A549 (cell line): ENCODE data around the gene TOB1. TPM values are rescaled to one million over a fixed set of nuclear protein-coding genes. Genes with fewer than 3 reads are reported as not detected.

Experiments used
- CBX2 ChIP-seq: fragments of 200-600 bp; sonication (generic); IDR thresholded peaks from 2 replicates; pipeline ENCODE4 v1.6.1; 2016; ENCODE audit warnings: low read depth, mild to moderate bottlenecking, borderline replicate concordance
- CEBPB ChIP-seq, 2 experiments: fragments of >200 bp in 1 of 2; sonication (Bioruptor Twin) in 1 of 2; formaldehyde crosslinking in 1 of 2; IDR thresholded peaks; 2 replicates each; pipeline ENCODE4 v1.6.1; 2012 to 2016
- CHD2 ChIP-seq: fragments of 150-350 bp; IDR thresholded peaks from 2 replicates; pipeline ENCODE4 v1.6.1; 2014; ENCODE audit warnings: low read length; ENCODE audit not compliant: partially characterized antibody
- EHF ChIP-seq: fragments of 250-450 bp; sonication (Bioruptor Pico); IDR thresholded peaks from 2 replicates; pipeline ENCODE4 v1.5.0; 2020; ENCODE audit warnings: mild to moderate bottlenecking
- EHMT2 ChIP-seq: fragments of 200-600 bp; sonication (generic); IDR thresholded peaks from 2 replicates; pipeline ENCODE4 v1.6.1; 2016; ENCODE audit warnings: antibody characterized with exemption, low read depth, mild to moderate bottlenecking, moderate library complexity
- EP300 ChIP-seq, 2 experiments: fragments of >200 bp; sonication (Bioruptor Twin); formaldehyde crosslinking; IDR thresholded peaks; 2 replicates in 1 of 2; 3 replicates in 1 of 2; pipeline ENCODE4 v1.6.1; 2016 to 2017
- ESRRA ChIP-seq: fragments of 150-350 bp; IDR thresholded peaks from 2 replicates; pipeline ENCODE4 v1.6.1; 2014; ENCODE audit warnings: mild to moderate bottlenecking, low read length, borderline replicate concordance
- FOSB ChIP-seq: fragments of 250-450 bp; sonication (Bioruptor Pico); IDR thresholded peaks from 2 replicates; pipeline ENCODE4 v1.5.0; 2020; ENCODE audit warnings: mild to moderate bottlenecking, moderate library complexity
- FOSL2 ChIP-seq, 2 experiments: fragments of 450-650 bp in 1 of 2; fragments of >200 bp in 1 of 2; sonication (Bioruptor Twin) in 1 of 2; formaldehyde crosslinking; IDR thresholded peaks; 2 replicates each; pipeline versions ENCODE4 v1.5.0 to v1.6.1; 2016 to 2020; ENCODE audit warnings: mild to moderate bottlenecking in 1 of 2, moderate library complexity in 1 of 2
- FOXS1 ChIP-seq: fragments of 250-450 bp; sonication (Bioruptor Pico); IDR thresholded peaks from 2 replicates; pipeline ENCODE4 v1.5.0; 2020; ENCODE audit warnings: mild to moderate bottlenecking, moderate library complexity
- GATA3 ChIP-seq: IDR thresholded peaks from 2 replicates; pipeline ENCODE4 v1.6.1; 2012; ENCODE audit warnings: borderline replicate concordance
- HOXB13 ChIP-seq: fragments of 250-450 bp; sonication (Bioruptor Pico); IDR thresholded peaks from 2 replicates; pipeline ENCODE4 v1.5.0; 2020; ENCODE audit warnings: low read depth, mild to moderate bottlenecking, moderate library complexity
- HOXB5 ChIP-seq: fragments of 250-450 bp; sonication (Bioruptor Pico); IDR thresholded peaks from 2 replicates; pipeline ENCODE4 v1.5.0; 2020; ENCODE audit warnings: mild to moderate bottlenecking, moderate library complexity
- JUNB ChIP-seq: fragments of >200 bp; sonication (Bioruptor Twin); formaldehyde crosslinking; IDR thresholded peaks from 2 replicates; pipeline ENCODE4 v1.6.1; 2016
- KDM5A ChIP-seq: fragments of 200-600 bp; sonication (generic); IDR thresholded peaks from 2 replicates; pipeline ENCODE4 v1.6.1; 2016; ENCODE audit warnings: antibody characterized with exemption, mild to moderate bottlenecking
- MAFK ChIP-seq: fragments of 450-650 bp; IDR thresholded peaks from 2 replicates; pipeline ENCODE4 v1.6.1; 2014; ENCODE audit not compliant: partially characterized antibody
- MAZ ChIP-seq: fragments of 150-350 bp; IDR thresholded peaks from 2 replicates; pipeline ENCODE4 v1.6.1; 2014; ENCODE audit warnings: antibody characterized with exemption, low read depth, low read length, borderline replicate concordance
- MYC ChIP-seq: IDR thresholded peaks from 2 replicates; pipeline ENCODE4 v1.6.1; 2012; ENCODE audit warnings: mild to moderate bottlenecking, inconsistent platforms, low read length, improper control_type of control experiment, borderline replicate concordance
- PHF8 ChIP-seq: fragments of 200-600 bp; sonication (generic); IDR thresholded peaks from 2 replicates; pipeline ENCODE4 v1.6.1; 2016; ENCODE audit warnings: low read depth, mild to moderate bottlenecking, antibody characterized with exemption, moderate library complexity, borderline replicate concordance
- POLR2A ChIP-seq: IDR thresholded peaks from 2 replicates; pipeline ENCODE4 v1.6.1; 2012; ENCODE audit warnings: mild to moderate bottlenecking, low read length
- RAD21 ChIP-seq, 2 experiments: fragments of >200 bp in 1 of 2; sonication (Bioruptor Twin) in 1 of 2; formaldehyde crosslinking in 1 of 2; IDR thresholded peaks in 1 of 2; conservative IDR thresholded peaks in 1 of 2; 2 replicates in 1 of 2; 3 replicates in 1 of 2; pipeline ENCODE4 v1.6.1; 2012 to 2018; ENCODE audit warnings: inconsistent platforms in 1 of 2
- RARB ChIP-seq: fragments of 250-450 bp; sonication (Bioruptor Pico); IDR thresholded peaks from 2 replicates; pipeline ENCODE4 v1.8.0; 2021; ENCODE audit warnings: mild to moderate bottlenecking, moderate library complexity
- RCOR1 ChIP-seq: fragments of 150-350 bp; IDR thresholded peaks from 2 replicates; pipeline ENCODE4 v1.6.1; 2014; ENCODE audit warnings: antibody characterized with exemption, low read length, low read depth
- RNF2 ChIP-seq: fragments of 200-600 bp; sonication (generic); IDR thresholded peaks from 2 replicates; pipeline ENCODE4 v1.6.1; 2016; ENCODE audit warnings: low read depth, mild to moderate bottlenecking, antibody characterized with exemption, moderate library complexity, borderline replicate concordance
- SREBF2 ChIP-seq: fragments of 450-650 bp; IDR thresholded peaks from 2 replicates; pipeline ENCODE4 v1.6.1; 2014; ENCODE audit warnings: mild to moderate bottlenecking, moderate library complexity
- TFCP2L1 ChIP-seq: fragments of 250-450 bp; sonication (Bioruptor Pico); IDR thresholded peaks from 2 replicates; pipeline ENCODE4 v1.5.0; 2021; ENCODE audit warnings: mild to moderate bottlenecking
- TP53 ChIP-seq: fragments of 250-450 bp; sonication (Bioruptor Pico); IDR thresholded peaks from 2 replicates; pipeline ENCODE4 v1.5.0; 2021; ENCODE audit warnings: mild to moderate bottlenecking, moderate library complexity
- ZC3H11A ChIP-seq: fragments of 450-650 bp; IDR thresholded peaks from 2 replicates; pipeline ENCODE4 v1.6.1; 2014; ENCODE audit warnings: antibody characterized with exemption, mild to moderate bottlenecking
- ZFP36 ChIP-seq: fragments of 450-650 bp; IDR thresholded peaks from 2 replicates; pipeline ENCODE4 v1.6.1; 2014; ENCODE audit warnings: borderline replicate concordance; ENCODE audit not compliant: partially characterized antibody
- ZSCAN20 ChIP-seq: fragments of 250-450 bp; sonication (Bioruptor Pico); IDR thresholded peaks from 2 replicates; pipeline ENCODE4 v1.8.0; 2022; ENCODE audit warnings: mild to moderate bottlenecking, moderate library complexity
- polyA plus RNA-seq, 4 experiments: library from polyadenylated mRNA; depleted of rRNA in 3 of 4; stranded (reverse); fragments of >200 nt; fragmentation: RNase III in 1 of 4; extraction: RNeasy Plus Mini Kit Qiagen cat#74134 plus additional on column Dnase treatment in 1 of 4; gene quantifications; 2 replicates in 3 of 4; 3 replicates in 1 of 4; pipeline ENCODE4 v1.2.3, GENCODE V29; 2011 to 2017
- TF ChIP-seq, protein P1 (sequence below): fragments of >200 bp; sonication (Bioruptor Twin); formaldehyde crosslinking; IDR thresholded peaks from 2 replicates; pipeline ENCODE4 v1.6.1; 2016
- TF ChIP-seq, protein P2 (sequence below): fragments of >200 bp; sonication (Bioruptor Twin); formaldehyde crosslinking; IDR thresholded peaks from 3 replicates; pipeline ENCODE4 v1.5.1; 2016
- TF ChIP-seq, protein P3 (sequence below): fragments of 250-450 bp; sonication (Bioruptor Pico); IDR thresholded peaks from 2 replicates; pipeline ENCODE4 v1.5.0; 2020; ENCODE audit warnings: low read depth, mild to moderate bottlenecking, moderate library complexity
- TF ChIP-seq, protein P4 (sequence below): fragments of 250-450 bp; sonication (Bioruptor Pico); IDR thresholded peaks from 2 replicates; pipeline ENCODE4 v1.5.0; 2021; ENCODE audit warnings: mild to moderate bottlenecking, moderate library complexity, borderline replicate concordance
- TF ChIP-seq, protein P5 (sequence below): fragments of >200 bp; sonication (Bioruptor Twin); formaldehyde crosslinking; IDR thresholded peaks from 3 replicates; pipeline ENCODE4 v1.6.1; 2016

TOB1 gene
- polyA plus RNA-seq, 2 of the 4 experiments (the other 2 are of a cell fraction), result 111 to 133 TPM

DNA sequence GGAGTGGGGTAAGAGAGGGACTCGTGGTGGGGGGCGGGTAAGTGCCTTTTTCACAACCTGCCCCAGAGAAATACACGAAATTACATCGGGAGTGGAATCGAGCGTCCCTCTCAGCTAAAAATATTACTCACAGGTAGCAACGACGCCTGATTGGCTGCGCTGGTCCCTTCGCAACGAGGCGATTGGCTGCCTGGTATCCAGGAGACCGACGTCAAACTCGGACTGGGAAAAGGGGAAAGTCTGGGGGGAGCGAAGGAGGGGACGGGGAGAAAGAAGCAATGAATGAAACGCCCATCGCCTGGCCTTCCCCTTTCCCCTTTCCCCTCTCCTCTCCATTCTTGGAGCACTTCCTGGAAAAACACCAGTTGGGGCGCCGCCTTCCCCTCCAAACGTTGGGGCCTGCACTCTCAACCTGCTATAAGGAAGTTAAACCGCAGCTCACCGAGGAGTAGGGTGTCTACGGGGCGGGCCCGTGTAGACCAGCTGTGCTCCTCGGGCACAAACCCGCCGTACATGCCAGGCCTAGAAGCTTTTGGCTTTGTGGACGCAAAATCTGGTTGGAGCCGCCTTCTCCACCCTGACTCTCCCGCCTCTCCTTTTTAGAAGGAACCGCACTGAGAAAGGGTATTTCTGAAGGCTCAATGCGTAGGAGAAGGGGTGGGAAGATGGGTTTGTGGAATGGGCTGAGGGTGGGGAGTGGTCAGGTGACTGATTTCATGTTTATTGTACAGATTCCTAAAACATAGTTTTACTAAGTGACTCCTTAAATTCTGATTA lies 1.4 kb upstream of the TOB1 start (continued):
- TF ChIP-seq GATA3 (peak; percentile 21; the same call in 1 of the 2 replicates), RAD21 (conservative IDR thresholded peaks at IDR 0.05 in 1 of 2, IDR thresholded peaks at IDR 0.05 in 1 of 2) (peak; percentile 21 to 40; a peak in 4 of 5 replicates), RARB (CRISPR knock-in tag) (no peak; the same call in 1 of the 2 replicates), PHF8 (peak; percentile 82; the same call in 1 of the 2 replicates), EHF (CRISPR knock-in tag) (peak; percentile 91), RNF2 (no peak), EHMT2 (no peak), JUNB (no peak), MAZ (no peak), RCOR1 (no peak), ZC3H11A (no peak), CBX2 (no peak), ESRRA (no peak), KDM5A (no peak), FOSB (no peak), ZFP36 (no peak), FOSL2 (IDR thresholded peaks at IDR 0.05) (no peak), FOSL2 (CRISPR knock-in tag; IDR thresholded peaks at IDR 0.05) (peak; percentile 49), CHD2 (no peak), SREBF2 (no peak), TFCP2L1 (CRISPR knock-in tag) (0 out of 2 replicates have a peak, but pooled peaks have one; percentile 33), EP300 (IDR thresholded peaks at IDR 0.05) (0 out of 5 replicates have a peak, but pooled peaks of 1 of the 2 experiments have one; percentile 12), FOXS1 (CRISPR knock-in tag) (0 out of 2 replicates have a peak, but pooled peaks have one; percentile 33), MAFK (no peak), HOXB5 (peak; percentile 82; the same call in 1 of the 2 replicates), POLR2A (peak; percentile 90), CEBPB (IDR thresholded peaks at IDR 0.05) (no peak; a peak in 1 of 4 replicates), MYC (0 out of 2 replicates have a peak, but pooled peaks have one; percentile 9), HOXB13 (CRISPR knock-in tag) (no peak), TP53 (CRISPR knock-in tag) (peak; percentile 11; the same call in 1 of the 2 replicates), ZSCAN20 (CRISPR knock-in tag) (no peak)
- TF ChIP-seq, protein P1, sequence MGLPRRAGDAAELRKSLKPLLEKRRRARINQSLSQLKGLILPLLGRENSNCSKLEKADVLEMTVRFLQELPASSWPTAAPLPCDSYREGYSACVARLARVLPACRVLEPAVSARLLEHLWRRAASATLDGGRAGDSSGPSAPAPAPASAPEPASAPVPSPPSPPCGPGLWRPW, result no peak
- TF ChIP-seq, protein P2, sequence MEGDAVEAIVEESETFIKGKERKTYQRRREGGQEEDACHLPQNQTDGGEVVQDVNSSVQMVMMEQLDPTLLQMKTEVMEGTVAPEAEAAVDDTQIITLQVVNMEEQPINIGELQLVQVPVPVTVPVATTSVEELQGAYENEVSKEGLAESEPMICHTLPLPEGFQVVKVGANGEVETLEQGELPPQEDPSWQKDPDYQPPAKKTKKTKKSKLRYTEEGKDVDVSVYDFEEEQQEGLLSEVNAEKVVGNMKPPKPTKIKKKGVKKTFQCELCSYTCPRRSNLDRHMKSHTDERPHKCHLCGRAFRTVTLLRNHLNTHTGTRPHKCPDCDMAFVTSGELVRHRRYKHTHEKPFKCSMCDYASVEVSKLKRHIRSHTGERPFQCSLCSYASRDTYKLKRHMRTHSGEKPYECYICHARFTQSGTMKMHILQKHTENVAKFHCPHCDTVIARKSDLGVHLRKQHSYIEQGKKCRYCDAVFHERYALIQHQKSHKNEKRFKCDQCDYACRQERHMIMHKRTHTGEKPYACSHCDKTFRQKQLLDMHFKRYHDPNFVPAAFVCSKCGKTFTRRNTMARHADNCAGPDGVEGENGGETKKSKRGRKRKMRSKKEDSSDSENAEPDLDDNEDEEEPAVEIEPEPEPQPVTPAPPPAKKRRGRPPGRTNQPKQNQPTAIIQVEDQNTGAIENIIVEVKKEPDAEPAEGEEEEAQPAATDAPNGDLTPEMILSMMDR, result no peak
- TF ChIP-seq, protein P3, sequence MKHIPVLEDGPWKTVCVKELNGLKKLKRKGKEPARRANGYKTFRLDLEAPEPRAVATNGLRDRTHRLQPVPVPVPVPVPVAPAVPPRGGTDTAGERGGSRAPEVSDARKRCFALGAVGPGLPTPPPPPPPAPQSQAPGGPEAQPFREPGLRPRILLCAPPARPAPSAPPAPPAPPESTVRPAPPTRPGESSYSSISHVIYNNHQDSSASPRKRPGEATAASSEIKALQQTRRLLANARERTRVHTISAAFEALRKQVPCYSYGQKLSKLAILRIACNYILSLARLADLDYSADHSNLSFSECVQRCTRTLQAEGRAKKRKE (CRISPR knock-in tag), result no peak
- TF ChIP-seq, protein P4, sequence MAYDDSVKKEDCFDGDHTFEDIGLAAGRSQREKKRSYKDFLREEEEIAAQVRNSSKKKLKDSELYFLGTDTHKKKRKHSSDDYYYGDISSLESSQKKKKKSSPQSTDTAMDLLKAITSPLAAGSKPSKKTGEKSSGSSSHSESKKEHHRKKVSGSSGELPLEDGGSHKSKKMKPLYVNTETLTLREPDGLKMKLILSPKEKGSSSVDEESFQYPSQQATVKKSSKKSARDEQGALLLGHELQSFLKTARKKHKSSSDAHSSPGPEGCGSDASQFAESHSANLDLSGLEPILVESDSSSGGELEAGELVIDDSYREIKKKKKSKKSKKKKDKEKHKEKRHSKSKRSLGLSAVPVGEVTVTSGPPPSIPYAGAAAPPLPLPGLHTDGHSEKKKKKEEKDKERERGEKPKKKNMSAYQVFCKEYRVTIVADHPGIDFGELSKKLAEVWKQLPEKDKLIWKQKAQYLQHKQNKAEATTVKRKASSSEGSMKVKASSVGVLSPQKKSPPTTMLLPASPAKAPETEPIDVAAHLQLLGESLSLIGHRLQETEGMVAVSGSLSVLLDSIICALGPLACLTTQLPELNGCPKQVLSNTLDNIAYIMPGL (CRISPR knock-in tag), result no peak
- TF ChIP-seq, protein P5, sequence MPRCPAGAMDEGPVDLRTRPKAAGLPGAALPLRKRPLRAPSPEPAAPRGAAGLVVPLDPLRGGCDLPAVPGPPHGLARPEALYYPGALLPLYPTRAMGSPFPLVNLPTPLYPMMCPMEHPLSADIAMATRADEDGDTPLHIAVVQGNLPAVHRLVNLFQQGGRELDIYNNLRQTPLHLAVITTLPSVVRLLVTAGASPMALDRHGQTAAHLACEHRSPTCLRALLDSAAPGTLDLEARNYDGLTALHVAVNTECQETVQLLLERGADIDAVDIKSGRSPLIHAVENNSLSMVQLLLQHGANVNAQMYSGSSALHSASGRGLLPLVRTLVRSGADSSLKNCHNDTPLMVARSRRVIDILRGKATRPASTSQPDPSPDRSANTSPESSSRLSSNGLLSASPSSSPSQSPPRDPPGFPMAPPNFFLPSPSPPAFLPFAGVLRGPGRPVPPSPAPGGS, result peak; percentile 56; the same call in 2 of the 3 replicates
- TF ChIP-seq, all 56 proteins: peak for 23
